Mesodermal cell (in vitro differentiated cells): ENCODE measurements around the gene HCCS.
"Not testable (repeated sequence)": the region's sequence is repeated elsewhere in the genome, so short reads cannot be mapped to it uniquely, and the experiment has no call there.

Experiments
- H3K27ac ChIP-seq: 2 replicates; pipeline ENCODE4 v1.7.0; 2013; ENCODE audit warnings: mild to moderate bottlenecking, low read depth, low read length, moderate library complexity; ENCODE audit not compliant: severe bottlenecking
- H3K36me3 ChIP-seq: 2 replicates; pipeline ENCODE4 v1.7.1; 2013; ENCODE audit warnings: mild to moderate bottlenecking, low read length, moderate library complexity; ENCODE audit not compliant: control insufficient read depth, insufficient read depth
- H3K4me1 ChIP-seq: one replicate; pipeline ENCODE4 v1.7.1; 2013; ENCODE audit warnings: mild to moderate bottlenecking, low read length; ENCODE audit not compliant: insufficient read depth, control insufficient read depth, poor library complexity, severe bottlenecking
- H3K4me3 ChIP-seq: 2 replicates; pipeline ENCODE4 v1.7.0; 2013; ENCODE audit warnings: low read length, control low read depth, mild to moderate bottlenecking; ENCODE audit not compliant: insufficient read depth, poor library complexity, severe bottlenecking; ENCODE audit errors: extremely low read depth
- H3K9me3 ChIP-seq: 2 replicates; pipeline ENCODE4 v1.7.1; 2013; ENCODE audit warnings: mild to moderate bottlenecking, low read length, moderate library complexity; ENCODE audit not compliant: control insufficient read depth
- WGBS, 2 experiments: methylation state at CpG; one replicate each; pipeline ENCODE4 v1.1.5; 2013; ENCODE audit warnings: missing lambda C conversion rate in 2 of 2; ENCODE audit not compliant: insufficient coverage in 2 of 2; 5-methylcytosine and 5-hydroxymethylcytosine counted together

The HCCS gene

GRCh38 chrX:11123087-11123486, 12.0 kb downstream of the HCCS start:
- not testable (repeated sequence) for H3K4me1 ChIP-seq, H3K4me3 ChIP-seq, H3K9me3 ChIP-seq, H3K27ac ChIP-seq
- no CpG with 5 or more reads among the region's 6 CpGs for WGBS, 2 experiments
- peaks cover 44% of the 10 kb centered on the region for H3K36me3 ChIP-seq

- no peak overlapping the region for H3K27ac ChIP-seq
- WGBS, 2 experiments, result 100% methylated on average over 1 of the region's 2 CpGs; no CpG with 5 or more reads in 1 of the 2 experiments
- no peaks in the 10 kb centered on the region for H3K9me3 ChIP-seq
- peaks cover 35% of the 10 kb centered on the region for H3K36me3 ChIP-seq
- no peak overlapping the region for H3K4me3 ChIP-seq
- H3K4me1 ChIP-seq, result no peaks in the 10 kb centered on the region
Measured at GRCh38 chrX:11124112-11124511, 13.0 kb downstream of the HCCS start.

GRCh38 chrX:11125060-11125459, 13.9 kb downstream of the HCCS start:
- Histone ChIP-seq H3K4me1 (no peaks in the 10 kb centered on the region), H3K36me3 (peaks cover 25% of the 10 kb centered on the region), H3K9me3 (no peaks in the 10 kb centered on the region), H3K4me3 (no peak overlapping the region), H3K27ac (no peak overlapping the region)
- WGBS, 2 experiments, result 100% methylated on average over 1 of the region's 5 CpGs; no CpG with 5 or more reads in 1 of the 2 experiments

- no peaks in the 10 kb centered on the region for H3K36me3 ChIP-seq
- H3K4me3 ChIP-seq, result no peak overlapping the region
- WGBS, 2 experiments, result 53 to 56% methylated on average over 2 to 4 of the region's 5 CpGs
- H3K27ac ChIP-seq, result no peak overlapping the region
- H3K4me1 ChIP-seq, result no peaks in the 10 kb centered on the region
- H3K9me3 ChIP-seq, result no peaks in the 10 kb centered on the region
Measured at GRCh38 chrX:11129534-11130105, 18.5 kb downstream of the HCCS start.

GRCh38 chrX:11130136-11130535, 19.0 kb downstream of the HCCS start:
- WGBS, 2 experiments, result no CpG with 5 or more reads among the region's 3 CpGs
- Histone ChIP-seq H3K36me3 (no peaks in the 10 kb centered on the region), H3K9me3 (no peaks in the 10 kb centered on the region), H3K4me1 (no peaks in the 10 kb centered on the region), H3K27ac (no peak overlapping the region), H3K4me3 (no peak overlapping the region)

- H3K36me3 ChIP-seq, result no peaks in the 10 kb centered on the region
- no peaks in the 10 kb centered on the region for H3K4me1 ChIP-seq
- no peak overlapping the region for H3K4me3 ChIP-seq
- no peak overlapping the region for H3K27ac ChIP-seq
- H3K9me3 ChIP-seq, result no peaks in the 10 kb centered on the region
Measured at GRCh38 chrX:11131146-11131545, 20.0 kb downstream of the HCCS start.

- Histone ChIP-seq H3K4me1 (no peaks in the 10 kb centered on the region), H3K9me3 (no peaks in the 10 kb centered on the region), H3K36me3 (no peaks in the 10 kb centered on the region), H3K27ac (no peak overlapping the region), H3K4me3 (no peak overlapping the region)
- whole genome bisulfite sequencing, 2 experiments, result no CpG with 5 or more reads among the region's 2 CpGs
Measured at GRCh38 chrX:11135564-11136185, 24.5 kb downstream of the HCCS start.

GRCh38 chrX:11137543-11138139, 26.5 kb downstream of the HCCS start:
- H3K4me1 ChIP-seq, result no peaks in the 10 kb centered on the region
- 20% methylated on average over 1 of the region's 6 CpGs; no CpG with 5 or more reads in 1 of the 2 experiments for WGBS, 2 experiments
- no peak overlapping the region for H3K4me3 ChIP-seq
- no peak overlapping the region for H3K27ac ChIP-seq
- no peaks in the 10 kb centered on the region for H3K36me3 ChIP-seq
- no peaks in the 10 kb centered on the region for H3K9me3 ChIP-seq

- H3K4me1 ChIP-seq, result no peaks in the 10 kb centered on the region
- WGBS, 2 experiments, result 93 to 95% methylated on average over 24 to 36 of the region's 56 CpGs
Measured at GRCh38 chrX:11138498-11139390, 27.6 kb downstream of the HCCS start.

GRCh38 chrX:11143931-11144678, 33.0 kb downstream of the HCCS start:
- Histone ChIP-seq H3K36me3 (no peaks in the 10 kb centered on the region), H3K4me1 (no peaks in the 10 kb centered on the region), H3K9me3 (no peaks in the 10 kb centered on the region), H3K4me3 (no peak overlapping the region), H3K27ac (no peak overlapping the region)
- WGBS, 2 experiments, result 33 to 37% methylated on average over 5 to 9 of the region's 20 CpGs

More at GRCh38 chrX:11138498-11139390, 27.6 kb downstream of the HCCS start:
- Histone ChIP-seq H3K27ac (no peak overlapping the region), H3K4me3 (no peak overlapping the region), H3K36me3 (no peaks in the 10 kb centered on the region), H3K9me3 (no peaks in the 10 kb centered on the region)
